Stimulated activated CD8-positive, alpha-beta memory T cell treated with anti-CD3 and anti-CD28 coated beads, Interleukin-4, amount 100 ng/mL, for 1 hour (primary cell): Measurements from ENCODE around the gene ATP9B.

Source experiments
- DNase-seq, 2 donors: peaks; one replicate each; pipeline ENCODE4 v3.0.0-alpha.2; 2020; ENCODE audit warnings: low read depth in 2 of 2, low spot score in 1 of 2

Gene ATP9B

DNA sequence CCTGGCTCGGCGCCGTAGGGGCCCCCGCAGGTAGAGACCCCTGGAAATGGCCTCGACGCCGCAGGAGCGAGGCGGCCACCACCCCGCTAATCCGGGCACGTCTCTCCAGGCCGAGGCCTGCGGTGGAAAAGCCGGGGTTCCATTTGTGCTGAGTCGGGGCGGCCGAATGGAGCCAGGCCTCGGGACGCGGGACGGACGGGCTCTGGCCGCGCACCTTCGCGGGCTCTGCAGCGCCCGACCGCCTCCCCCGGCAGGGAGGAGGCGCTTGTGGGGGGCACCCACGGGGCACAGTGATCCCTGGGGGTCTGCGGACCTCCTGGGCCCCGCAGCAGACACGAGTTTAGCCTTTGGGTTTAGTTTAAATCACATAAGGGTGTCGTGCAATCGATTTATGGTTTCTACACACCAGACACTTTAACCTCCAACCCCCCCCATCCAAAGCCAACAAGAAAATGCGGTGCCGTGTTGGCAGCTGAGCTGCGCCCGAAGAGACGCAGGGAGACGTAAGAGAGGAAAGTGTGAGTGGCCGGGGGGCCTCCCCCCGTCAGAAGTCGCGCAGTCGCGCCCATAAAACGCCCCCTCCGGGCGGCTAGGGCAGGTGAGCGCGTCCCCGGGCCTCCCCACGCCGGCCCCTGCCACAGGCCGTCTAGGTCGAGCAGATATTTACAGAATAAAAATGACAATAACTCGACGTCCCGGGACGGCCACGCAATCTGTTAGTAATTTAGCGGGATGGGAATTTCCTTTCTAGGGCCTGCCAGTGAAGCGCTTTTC, 325.5 kb downstream of the ATP9B start:
- DNase-seq, result peak in 1 of 2 donors; percentile 49

DNA sequence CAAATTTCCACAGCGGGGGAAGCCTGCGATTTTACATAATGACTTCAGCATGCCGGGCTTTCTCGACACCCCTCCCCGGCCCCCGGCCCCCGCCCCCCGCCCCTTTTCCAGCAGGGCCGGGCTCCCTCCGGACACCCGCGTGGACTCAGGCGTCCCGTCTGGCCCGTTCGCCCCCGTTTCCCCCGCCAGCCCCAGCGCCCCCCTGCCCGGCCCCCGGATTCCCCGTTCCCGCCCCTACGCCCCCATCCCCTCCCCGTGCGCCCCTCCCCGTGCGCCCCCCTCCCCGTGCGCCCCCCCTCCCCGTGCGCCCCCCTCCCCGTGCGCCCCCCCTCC, 326.1 kb downstream of the ATP9B start:
- no peak for DNase-seq

DNA sequence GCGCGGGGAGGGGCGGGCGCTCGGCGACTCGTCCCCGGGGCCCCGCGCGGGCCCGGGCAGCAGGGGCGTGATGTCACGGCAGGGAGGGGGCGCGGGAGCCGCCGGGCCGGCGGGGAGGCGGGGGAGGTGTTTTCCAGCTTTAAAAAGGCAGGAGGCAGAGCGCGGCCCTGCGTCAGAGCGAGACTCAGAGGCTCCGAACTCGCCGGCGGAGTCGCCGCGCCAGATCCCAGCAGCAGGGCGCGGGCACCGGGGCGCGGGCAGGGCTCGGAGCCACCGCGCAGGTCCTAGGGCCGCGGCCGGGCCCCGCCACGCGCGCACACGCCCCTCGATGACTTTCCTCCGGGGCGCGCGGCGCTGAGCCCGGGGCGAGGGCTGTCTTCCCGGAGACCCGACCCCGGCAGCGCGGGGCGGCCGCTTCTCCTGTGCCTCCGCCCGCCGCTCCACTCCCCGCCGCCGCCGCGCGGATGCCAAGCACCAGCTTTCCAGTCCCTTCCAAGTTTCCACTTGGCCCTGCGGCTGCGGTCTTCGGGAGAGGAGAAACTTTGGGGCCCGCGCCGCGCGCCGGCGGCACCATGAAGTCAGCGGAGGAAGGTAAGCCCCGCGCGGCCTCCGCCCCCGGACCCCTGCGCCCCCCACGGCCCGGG, 326.7 kb downstream of the ATP9B start, which contains the start of gene NFATC1:
Gene NFATC1, plus strand, starts transcription at position 170 of the 644 bp plus-strand sequence. Its CDS starts 295 bp downstream, at position 465.
- DNase-seq, result peak in 1 of 2 donors; percentile 57

DNA sequence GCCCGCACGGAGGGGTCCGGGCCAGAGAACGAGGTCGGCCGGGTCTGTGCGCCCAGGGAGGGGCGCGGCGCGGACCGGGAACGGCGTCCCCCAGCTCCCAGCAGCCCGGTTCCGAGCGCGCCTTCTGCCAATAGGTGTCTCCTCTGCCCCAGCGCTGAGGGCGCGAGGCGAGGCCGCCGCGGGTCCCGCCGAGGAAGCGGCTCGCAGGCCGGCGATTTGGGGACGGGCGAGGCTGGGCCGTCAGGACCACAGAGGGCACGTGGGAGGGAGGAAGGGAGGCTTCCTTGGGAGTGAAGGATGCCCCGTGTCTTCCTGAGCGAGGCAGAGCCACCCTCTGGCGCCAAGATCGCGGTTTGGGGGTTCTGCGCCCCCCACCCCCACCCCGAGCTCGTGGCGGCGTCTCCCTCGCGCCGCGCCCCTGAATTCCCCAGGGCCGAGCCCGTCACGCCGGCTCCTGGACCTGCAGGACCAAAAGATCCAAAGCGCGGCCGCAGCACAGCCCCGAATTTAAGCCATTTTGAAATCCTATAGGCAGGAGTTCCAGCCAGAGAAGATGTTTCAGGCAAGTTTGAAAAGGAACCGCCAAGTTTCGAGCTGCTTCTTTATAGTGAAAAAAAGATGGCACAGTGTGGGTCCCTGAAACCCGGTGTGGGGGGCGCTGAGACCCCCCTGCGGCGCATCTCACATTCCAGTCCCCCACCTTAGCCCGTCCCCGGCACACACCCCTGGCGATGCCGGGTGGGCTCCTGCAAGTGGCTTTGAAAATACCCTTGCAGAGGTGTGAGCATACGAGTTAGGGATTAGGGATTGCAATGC, 327.4 kb downstream of the ATP9B start:
- no peak for DNase-seq

DNA sequence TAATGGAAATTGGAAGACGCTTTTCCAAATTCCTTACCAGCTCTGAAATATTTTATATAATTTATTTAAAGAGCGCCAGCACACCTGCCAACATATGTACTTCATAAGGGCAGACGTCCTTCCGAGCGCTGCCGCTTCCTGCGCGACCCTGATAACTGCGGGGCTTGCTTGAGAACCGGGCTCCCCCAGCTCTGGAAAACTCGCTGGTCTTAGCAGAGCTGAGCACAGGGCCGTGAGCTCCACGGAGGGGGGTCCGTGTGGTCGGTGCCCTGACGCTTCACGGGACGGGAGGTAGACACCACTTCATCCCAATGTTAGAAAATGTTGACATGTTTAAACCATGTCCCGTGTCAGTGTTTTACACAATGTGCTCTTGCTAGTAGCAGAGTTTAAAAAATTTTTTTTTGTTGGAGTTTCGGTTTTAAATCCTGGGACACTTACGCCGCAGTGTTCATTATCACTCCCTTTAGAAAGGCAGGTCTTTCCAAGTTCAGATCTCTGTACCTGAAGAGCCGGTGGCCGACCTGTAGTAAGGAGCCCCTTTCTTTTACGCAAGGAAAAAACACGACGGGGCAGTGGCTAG, 328.1 kb downstream of the ATP9B start:
- no peak for DNase-seq

DNA sequence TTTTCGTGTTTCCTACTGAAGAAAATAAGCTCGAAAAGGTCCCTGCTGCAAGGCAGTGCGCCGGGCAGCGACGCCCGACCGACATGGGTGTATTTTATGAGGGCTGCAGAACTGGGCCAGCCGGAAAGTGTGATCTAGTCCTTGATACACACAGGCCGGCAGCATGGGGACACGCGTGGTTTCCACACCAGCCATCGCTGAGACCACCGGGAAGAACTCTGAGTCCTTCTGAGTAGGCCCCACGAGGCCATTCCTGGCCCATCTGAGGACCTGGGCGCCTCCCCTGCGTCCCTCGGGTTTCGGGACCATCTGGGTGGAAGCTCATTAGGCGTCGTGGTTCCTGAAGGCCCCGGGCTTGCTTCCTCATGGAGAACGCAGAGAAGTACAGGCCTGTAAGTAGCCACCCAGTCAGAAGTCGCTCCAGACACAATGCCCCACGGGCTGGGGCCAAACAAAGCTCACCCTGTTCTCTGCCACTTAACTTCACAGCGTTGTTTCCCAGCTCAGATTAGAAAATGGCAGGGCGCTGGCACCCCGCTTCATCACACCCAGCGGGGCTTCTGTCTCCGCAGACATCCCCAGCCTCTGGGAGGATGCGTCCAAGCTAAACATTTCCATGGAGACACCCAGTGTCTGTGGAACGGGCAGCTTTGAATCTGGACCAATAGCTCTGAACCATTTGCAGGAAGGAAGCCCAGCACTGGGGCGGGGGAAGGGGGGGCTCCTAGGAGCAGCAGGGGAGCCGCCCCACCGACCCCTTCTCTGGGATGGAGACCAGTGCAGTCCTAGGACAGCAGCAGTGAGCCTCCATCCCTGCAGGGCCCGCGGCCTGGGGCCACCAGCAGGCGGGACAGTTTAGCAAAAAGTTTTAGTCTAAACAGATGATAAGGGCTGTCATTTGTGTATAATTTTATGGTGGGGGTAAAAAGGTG, 328.9 kb downstream of the ATP9B start:
- no peak for DNase-seq

DNA sequence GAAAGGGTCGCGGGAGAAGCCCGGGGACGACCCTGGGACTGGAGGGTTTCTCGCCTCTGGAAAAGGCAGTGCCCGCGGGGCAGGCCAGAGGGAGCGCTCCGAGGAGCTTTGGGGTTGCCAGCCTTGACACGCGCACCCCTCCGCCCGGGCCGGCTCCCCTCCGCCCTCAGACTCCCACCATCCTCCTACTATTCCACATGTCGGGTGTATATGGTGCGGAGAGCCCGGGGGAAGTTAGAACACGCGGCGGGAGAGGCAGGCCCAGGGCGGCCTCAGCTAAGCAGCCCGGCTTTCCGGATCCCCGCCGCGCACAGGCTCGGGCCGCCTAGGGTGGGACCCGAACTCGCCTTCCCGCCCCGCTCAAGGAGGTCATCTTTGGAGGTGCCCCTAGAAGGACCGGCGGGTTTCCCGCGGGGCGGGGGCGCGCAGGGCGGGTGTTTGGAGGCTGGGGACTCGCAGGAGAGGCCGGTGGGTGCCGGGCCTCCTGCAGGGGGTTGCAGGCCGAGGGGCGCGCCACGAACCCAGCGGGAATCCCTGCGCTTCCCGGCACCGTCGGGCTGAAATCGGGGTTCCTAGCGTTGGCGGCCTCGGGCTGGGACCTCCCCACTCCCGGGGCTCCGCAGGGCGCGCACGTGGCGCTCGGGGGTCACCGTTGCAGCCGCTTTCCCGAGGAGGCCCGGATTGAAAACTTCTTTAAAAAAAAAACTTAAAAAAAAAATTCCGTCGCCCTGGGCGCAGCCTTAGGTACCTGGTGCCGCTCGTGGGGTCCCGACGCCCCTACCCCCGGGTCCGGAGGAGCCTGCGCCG, 330.3 kb downstream of the ATP9B start:
- no peak for DNase-seq

DNA sequence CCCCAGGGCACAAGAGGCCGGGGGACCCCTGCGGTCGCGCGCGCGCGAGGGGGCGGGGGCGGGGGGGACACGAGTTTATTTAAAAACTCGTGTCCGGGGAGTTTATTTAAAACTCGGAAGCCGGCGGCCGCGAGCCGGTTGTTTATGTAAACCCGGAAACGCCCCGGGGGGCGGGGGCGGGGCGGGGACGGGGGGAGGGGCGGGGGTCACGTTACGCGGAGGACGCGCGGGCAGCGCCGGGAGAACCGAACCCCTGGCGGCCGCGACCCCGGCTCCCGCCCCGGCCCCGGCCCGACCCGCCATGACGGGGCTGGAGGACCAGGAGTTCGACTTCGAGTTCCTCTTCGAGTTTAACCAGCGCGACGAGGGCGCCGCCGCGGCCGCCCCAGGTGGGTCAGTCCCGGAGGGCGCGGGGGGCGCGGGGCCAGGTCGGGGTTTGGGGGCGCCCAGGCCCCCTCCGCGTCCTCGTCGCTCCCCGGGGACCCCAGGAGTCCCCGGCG, 330.9 kb downstream of the ATP9B start:
- peak in 1 of 2 donors; percentile 61 for DNase-seq

DNA sequence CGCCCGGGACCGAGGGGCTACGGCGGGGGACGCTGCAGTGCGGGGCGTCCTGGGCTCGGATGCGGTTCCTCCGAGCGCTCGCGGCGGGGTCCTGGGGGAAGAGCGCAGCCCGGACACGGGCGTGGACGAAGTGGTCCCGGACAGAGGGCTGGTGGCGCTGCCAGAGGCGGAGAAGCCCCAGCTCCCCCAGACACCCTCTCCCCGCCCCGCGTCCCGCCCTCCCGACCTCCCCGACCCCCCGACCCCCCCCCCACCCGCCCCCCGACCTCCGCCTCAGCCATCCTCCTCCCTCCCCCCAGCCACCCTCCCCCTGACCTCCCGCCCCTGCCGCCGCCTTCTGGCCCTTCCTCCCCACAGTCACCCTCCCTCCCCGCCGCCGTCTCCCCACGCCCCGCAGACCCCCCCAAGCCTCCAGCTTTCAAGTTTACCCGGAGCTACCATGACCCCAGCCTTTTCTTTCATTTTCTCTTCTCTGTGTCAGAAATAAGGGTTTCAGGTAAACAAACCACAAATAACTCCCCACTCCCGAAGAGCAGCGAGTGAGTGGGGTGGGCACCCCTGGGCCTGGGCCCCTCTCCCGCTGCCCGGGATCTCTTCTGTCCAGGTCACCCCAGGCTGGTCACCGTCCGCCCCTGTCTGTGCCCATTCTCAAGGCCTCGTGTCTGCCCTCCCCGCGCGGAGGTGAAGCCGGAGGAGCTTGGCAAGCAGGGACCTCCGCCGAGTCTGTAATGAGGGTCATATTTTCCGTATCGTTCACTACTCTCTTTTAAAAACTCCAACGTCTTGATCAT, 331.6 kb downstream of the ATP9B start:
- no peak for DNase-seq

DNA sequence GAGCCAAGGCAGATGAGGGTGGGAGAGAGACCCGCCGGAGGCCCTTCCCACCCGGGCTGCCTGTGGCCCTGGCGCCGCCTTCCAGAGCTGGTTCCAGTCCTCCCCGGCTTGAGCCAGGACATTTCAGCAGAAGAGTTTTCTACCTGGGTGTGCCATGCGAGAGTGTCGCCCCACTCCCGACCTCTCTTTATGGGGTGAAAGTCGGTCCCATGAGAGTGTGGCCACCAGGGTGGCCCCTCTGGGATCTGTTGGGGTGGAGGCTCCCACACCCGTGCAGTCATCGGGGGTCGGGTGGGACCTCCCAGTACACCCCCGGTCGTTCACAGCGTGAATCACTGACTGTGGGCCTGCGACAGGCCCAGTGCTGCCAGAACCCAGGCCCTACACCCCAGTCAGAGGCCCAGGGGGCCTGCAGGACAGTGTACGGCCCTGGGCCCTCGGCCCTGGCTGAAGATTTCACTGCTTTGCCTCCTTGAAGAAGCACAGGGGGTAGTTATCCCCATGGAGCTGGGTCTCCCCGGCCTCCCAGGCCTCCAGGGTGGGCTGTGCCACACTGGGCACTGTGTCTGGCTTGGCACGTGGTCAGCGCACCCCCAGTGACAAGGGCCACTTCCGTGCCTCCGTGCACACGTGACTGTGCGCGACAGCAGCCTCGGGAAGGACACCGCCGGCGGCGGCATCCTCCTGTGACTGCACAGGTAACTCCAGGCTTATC, 332.5 kb downstream of the ATP9B start:
- no peak for DNase-seq

DNA sequence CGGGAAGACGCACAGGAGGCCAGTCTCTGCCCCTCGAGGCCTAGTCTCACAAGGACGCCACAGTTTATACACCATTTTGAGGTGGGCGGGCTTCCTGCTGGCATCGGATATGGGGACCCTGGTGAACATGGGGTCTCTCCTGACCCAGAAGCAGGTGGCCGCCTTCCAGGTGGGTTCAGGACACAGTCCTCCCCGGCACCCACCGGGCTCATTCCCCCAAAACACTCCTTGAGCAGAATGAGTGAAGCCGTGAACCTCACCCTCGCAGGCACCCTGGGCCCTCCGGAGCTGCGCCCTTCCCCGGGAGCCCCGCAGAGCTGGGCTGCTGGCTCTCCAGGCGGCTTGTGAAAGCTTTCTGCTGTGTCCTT, 333.0 kb downstream of the ATP9B start:
- no peak for DNase-seq

DNA sequence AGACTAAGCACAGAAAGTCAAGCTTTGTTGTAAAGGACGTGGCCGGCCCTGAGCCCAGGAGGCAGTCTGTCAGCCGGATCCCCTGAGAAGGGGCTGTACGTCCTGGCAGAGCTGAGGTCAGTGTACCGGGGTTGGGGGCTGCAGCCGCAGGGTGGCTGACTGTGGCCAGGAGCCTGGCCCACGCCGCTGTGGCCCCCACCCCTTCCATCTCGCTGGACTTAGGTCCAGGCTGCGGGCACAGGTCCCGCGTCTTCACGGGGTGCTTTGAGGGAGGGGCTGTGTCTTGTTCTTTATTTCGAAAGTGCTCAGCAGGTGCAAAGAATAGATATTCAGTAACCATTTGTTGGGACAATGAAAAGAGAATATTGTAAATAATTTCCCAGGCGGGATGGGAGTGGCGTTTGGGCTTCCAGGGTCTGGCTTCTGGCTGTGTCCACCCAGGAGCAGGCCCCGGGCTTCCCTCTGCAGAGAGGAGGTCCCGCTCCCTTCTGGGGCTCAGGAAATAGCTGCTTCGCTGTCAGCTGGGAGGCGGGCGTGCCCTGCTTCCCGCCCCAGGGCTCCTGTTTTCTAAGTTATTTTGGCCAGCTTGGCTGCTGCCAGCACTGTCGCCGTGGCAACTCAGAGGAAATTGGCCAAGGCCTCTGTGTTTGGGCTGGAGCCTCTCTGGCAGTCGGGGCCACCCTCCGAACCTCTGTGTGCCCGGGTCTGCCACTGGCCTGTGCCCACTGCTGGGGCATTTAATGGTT, 334.0 kb downstream of the ATP9B start:
- no peak for DNase-seq

DNA sequence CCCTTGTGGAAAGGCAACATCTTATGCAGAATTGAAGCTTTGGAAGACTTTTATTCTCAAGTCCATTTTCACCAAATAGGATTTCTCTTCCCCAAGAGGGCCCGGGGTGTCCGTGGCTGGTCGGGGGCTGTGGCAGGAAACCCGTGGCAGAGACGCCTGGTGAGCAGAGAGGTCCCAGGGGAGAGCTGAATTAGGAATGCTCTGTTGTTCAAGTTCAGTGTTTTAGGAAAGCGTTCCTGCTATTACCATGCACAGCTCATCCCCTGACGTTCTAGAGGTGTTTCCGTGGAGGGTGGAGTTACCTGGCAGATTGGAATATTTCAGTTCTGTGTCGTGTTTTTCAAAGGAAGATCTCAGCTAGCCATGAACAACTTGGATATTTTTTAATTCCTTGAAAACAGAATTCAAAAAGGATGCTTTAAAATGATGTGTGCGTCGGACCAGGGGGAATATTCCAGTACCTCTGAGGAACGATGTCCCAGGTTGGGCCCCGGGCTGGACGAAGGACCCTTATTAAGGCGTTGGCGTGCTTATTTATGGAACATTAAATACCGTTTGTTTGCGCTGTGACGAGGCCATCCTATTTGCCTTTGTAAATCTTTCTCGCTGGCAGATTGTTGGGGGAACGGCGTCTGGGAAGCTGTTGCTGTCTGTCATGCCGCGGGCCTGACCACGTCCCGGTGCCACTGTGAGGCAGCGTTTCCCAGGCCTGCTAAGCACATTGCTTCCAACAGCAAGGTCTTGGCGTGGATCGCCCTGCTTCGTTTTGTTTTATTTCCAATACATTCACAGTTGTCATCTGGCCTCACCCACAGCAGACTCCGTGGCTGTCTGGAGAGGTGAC, 334.8 kb downstream of the ATP9B start:
- no peak for DNase-seq

DNA sequence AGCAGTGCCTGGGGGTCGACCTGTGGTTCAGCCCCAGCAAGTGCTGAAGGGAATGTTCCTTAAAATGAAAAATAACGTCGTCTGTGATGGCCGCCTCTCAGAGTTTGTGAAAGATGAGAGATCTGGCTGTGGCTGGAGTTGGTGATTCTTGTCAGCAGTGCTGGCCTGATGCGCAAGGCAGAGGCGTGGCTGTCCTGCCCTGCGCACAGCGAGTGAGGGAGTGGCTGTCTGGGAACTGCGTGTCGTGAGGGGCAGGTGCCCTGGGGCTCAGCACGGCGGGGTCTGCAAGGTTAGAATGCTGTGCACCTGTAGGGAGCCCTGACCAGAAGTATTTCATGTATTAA, 335.3 kb downstream of the ATP9B start:
- no peak for DNase-seq

DNA sequence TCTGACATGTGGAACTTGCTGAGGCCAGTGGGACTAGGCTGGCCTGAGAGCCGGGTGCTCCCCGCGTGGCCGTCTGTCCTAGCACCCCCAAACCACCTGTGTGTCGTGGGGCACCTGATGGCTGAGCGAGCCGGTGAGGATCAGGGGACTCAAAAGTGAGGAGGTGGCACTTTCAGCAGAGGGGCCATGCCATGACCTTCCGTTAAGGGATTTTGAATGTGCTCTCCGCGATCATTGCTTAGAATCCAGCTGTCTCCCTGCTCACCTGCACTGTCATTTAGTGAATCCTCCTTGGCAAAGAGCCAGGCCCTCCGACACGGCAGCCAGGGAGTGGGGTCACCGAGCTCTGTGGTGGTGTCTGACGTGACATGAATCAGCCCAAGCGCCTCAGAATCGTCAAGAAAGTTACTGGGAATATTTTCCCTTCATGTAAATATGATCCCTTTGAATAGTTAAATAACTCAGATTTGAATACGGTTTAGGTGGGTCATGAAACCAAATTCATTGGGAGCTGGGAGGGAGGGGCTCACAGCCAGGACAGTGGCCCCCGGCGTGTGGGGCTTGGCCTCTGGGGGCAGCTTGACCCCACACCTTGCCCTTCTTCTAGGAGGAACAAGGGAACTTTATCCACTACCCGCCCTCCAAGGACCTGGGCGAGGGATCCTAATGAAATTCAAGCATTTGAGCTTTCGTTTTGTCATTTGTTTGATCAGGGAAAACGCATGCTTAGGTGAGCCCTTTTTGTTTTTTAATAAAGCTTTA, 336.0 kb downstream of the ATP9B start:
- DNase-seq, result no peak
